Mucosa of stomach (tissue), 1 donor: Measurements from ENCODE around the gene LIMK1.
"Not testable (repeated sequence)": the region's sequence is repeated elsewhere in the genome, so short reads cannot be mapped to it uniquely, and the experiment has no call there.

Experiments used
- H3K27me3 ChIP-seq: one replicate; pipeline ENCODE4 v1.7.0; 2013; ENCODE audit warnings: mild to moderate bottlenecking, low read length; ENCODE audit not compliant: control insufficient read depth, insufficient read depth
- H3K36me3 ChIP-seq: one replicate; pipeline ENCODE4 v1.7.0; 2013; ENCODE audit warnings: low read length; ENCODE audit not compliant: control insufficient read depth, insufficient read depth
- H3K4me1 ChIP-seq: one replicate; pipeline ENCODE4 v1.7.0; 2013; ENCODE audit warnings: mild to moderate bottlenecking, low read length; ENCODE audit not compliant: control insufficient read depth, insufficient read depth
- H3K4me3 ChIP-seq: one replicate; pipeline ENCODE4 v1.7.0; 2013; ENCODE audit warnings: low read length
- H3K9ac ChIP-seq: one replicate; pipeline ENCODE4 v1.7.0; 2013; ENCODE audit warnings: mild to moderate bottlenecking, low read length, moderate library complexity
- H3K9me3 ChIP-seq: one replicate; pipeline ENCODE4 v1.7.0; 2013; ENCODE audit warnings: mild to moderate bottlenecking, low read length, moderate library complexity; ENCODE audit not compliant: control insufficient read depth
- donor health status: Pancreatic carcinoma.

Gene LIMK1

GRCh38 chr7:74123892-74124291, 40.3 kb downstream of the LIMK1 start:
- H3K9ac ChIP-seq, H3K36me3 ChIP-seq, H3K9me3 ChIP-seq, H3K4me3 ChIP-seq, H3K4me1 ChIP-seq, H3K27me3 ChIP-seq: not testable (repeated sequence)

GRCh38 chr7:74126220-74126880, 42.7 kb downstream of the LIMK1 start:
- no peaks in the 10 kb centered on the region for H3K36me3 ChIP-seq
- no peaks in the 10 kb centered on the region for H3K4me1 ChIP-seq
- no peaks in the 10 kb centered on the region for H3K27me3 ChIP-seq
- H3K9ac ChIP-seq: no peak overlapping the region
- H3K9me3 ChIP-seq: no peaks in the 10 kb centered on the region
- H3K4me3 ChIP-seq: no peak overlapping the region

DNA sequence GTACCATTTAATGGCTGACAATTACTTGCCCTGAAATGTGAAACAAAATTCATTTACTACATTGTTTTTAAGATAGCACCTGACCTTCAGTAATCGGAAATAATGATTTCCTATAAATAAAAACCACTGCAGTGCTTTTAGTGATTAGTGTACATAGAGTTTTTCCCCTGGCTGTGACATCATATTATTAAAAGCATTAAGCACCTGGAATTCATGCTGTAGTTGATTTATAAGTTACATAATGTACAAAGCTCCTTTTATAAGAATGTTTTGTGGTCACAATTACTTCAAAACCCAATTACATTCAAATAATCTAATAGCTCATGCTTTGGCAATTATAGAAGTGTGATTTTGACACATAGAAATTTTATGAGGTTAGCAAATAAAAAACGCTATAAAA, 46.3 kb downstream of the LIMK1 start:
- no peaks in the 10 kb centered on the region for H3K27me3 ChIP-seq
- no peak overlapping the region for H3K4me3 ChIP-seq
- H3K9me3 ChIP-seq: no peaks in the 10 kb centered on the region
- no peaks in the 10 kb centered on the region for H3K36me3 ChIP-seq
- H3K4me1 ChIP-seq: no peaks in the 10 kb centered on the region
- H3K9ac ChIP-seq: no peak overlapping the region

GRCh38 chr7:74130518-74130917, 46.9 kb downstream of the LIMK1 start:
- Histone ChIP-seq H3K9ac (no peak overlapping the region), H3K4me3 (no peak overlapping the region), H3K9me3 (no peaks in the 10 kb centered on the region), H3K4me1 (no peaks in the 10 kb centered on the region), H3K27me3 (no peaks in the 10 kb centered on the region), H3K36me3 (no peaks in the 10 kb centered on the region)

DNA sequence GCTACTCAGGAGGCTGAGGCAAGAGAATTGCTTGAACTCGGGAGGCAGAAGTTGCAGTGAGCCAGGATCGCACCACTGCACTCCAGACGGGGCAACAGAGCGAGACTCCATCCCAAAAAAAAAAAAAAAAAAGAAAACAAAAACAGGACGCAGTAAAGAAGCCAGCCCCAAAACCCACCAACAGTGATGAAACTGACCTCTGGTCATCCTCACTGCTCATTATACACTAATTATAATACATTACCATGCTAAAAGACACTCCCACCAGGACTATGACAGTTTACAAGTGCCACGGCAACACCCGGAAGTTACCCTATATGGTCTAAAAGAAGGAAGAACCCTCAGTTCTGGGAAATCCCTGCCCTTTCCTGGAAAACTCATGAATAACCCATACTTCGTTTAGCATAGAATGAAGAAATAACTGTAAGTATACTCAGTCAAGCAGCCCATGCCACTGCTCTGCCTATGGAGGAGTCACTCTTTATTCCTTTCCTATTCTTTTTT, 50.6 kb downstream of the LIMK1 start:
- Histone ChIP-seq H3K9me3 (no peaks in the 10 kb centered on the region), H3K9ac (no peak overlapping the region), H3K27me3 (no peaks in the 10 kb centered on the region), H3K36me3 (no peaks in the 10 kb centered on the region), H3K4me1 (no peaks in the 10 kb centered on the region), H3K4me3 (no peak overlapping the region)

- Histone ChIP-seq H3K4me3 (no peak overlapping the region), H3K27me3 (peaks cover 3% of the 10 kb centered on the region), H3K4me1 (peaks cover 4% of the 10 kb centered on the region), H3K9me3 (no peaks in the 10 kb centered on the region), H3K36me3 (no peaks in the 10 kb centered on the region), H3K9ac (no peak overlapping the region)
These were observed 54.8 kb downstream of the LIMK1 start for GRCh38 chr7:74138334-74138867.

DNA sequence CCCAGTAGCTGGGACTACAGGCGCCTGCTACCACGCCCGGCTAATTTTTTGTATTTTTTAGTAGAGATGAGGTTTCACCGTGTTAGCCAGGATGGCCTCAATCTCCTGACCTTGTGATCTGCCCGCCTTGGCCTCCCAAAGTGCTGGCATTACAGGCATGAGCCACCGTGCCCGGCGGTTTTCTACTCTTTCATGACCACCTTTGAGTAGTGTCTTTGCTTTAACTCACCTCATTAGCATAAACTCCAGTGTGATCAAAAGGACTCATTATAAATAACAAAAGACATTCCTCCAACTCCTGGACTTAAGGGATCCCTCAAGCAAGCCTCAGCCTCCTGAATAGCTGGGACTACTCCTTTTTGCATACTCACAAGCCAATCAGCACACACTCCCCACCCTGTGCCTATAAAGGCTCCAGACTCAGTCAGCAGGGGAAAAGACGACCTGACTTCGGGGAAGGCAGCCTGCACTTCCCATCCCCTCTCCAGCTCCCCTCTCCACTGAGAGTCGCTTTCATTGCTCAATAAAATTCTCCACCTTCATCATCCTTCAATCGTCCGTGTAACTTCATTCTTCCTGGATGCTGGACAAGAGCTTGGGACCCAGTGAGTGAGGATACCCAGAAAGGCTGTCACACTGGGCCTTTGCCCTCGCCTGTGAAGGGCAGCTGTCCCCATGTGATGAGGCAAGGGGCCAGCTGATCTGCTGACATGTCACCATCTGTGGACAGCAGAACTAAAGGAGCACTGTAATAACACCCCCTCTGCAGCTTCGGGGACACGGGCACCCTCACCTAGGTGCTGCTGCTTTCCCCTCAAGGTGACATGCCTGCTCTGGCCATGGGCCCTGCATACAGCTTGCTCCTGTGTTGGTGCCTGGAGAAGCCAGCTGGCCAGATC, 55.6 kb downstream of the LIMK1 start:
- H3K36me3 ChIP-seq: no peaks in the 10 kb centered on the region
- H3K9me3 ChIP-seq: no peaks in the 10 kb centered on the region
- H3K4me1 ChIP-seq: peaks cover 4% of the 10 kb centered on the region
- H3K9ac ChIP-seq: no peak overlapping the region
- peaks cover 3% of the 10 kb centered on the region for H3K27me3 ChIP-seq
- H3K4me3 ChIP-seq: no peak overlapping the region

DNA sequence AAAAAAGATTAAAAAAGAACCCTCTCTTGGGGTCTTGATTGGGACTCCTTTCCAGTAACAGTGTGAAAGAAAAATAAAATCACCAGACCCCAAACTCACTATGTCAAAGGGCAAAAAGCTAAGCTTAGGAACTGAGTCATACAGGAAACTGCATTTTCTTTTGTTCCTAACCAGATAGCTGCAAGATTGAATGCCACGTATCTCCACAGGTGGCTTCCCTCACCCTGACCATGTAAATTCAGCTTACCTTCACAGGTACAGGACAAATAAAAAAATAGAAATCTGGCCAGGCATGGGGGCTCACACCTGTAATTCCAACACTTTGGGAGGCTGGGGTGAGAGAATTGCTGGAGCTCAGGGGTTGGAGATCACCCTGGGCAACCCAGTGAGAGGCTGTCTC, 58.1 kb downstream of the LIMK1 start:
- Histone ChIP-seq H3K36me3 (no peaks in the 10 kb centered on the region), H3K9me3 (no peaks in the 10 kb centered on the region), H3K9ac (no peak overlapping the region), H3K4me3 (no peak overlapping the region), H3K4me1 (peaks cover 4% of the 10 kb centered on the region), H3K27me3 (peaks cover 3% of the 10 kb centered on the region)

GRCh38 chr7:74143383-74143782, 59.8 kb downstream of the LIMK1 start:
- Histone ChIP-seq H3K9me3 (no peaks in the 10 kb centered on the region), H3K4me1 (peaks cover 4% of the 10 kb centered on the region), H3K9ac (no peak overlapping the region), H3K27me3 (peaks cover 3% of the 10 kb centered on the region), H3K36me3 (no peaks in the 10 kb centered on the region), H3K4me3 (no peak overlapping the region)

- no peaks in the 10 kb centered on the region for H3K9me3 ChIP-seq
- no peaks in the 10 kb centered on the region for H3K27me3 ChIP-seq
- no peaks in the 10 kb centered on the region for H3K4me1 ChIP-seq
- H3K9ac ChIP-seq: no peak overlapping the region
- no peak overlapping the region for H3K4me3 ChIP-seq
- H3K36me3 ChIP-seq: no peaks in the 10 kb centered on the region
These were observed 64.9 kb downstream of the LIMK1 start for GRCh38 chr7:74148491-74148890.

- no peaks in the 10 kb centered on the region for H3K9me3 ChIP-seq
- H3K4me1 ChIP-seq: no peaks in the 10 kb centered on the region
- H3K4me3 ChIP-seq: no peak overlapping the region
- H3K9ac ChIP-seq: no peak overlapping the region
- no peaks in the 10 kb centered on the region for H3K27me3 ChIP-seq
- no peaks in the 10 kb centered on the region for H3K36me3 ChIP-seq
These were observed 65.5 kb downstream of the LIMK1 start for GRCh38 chr7:74149071-74149470.

DNA sequence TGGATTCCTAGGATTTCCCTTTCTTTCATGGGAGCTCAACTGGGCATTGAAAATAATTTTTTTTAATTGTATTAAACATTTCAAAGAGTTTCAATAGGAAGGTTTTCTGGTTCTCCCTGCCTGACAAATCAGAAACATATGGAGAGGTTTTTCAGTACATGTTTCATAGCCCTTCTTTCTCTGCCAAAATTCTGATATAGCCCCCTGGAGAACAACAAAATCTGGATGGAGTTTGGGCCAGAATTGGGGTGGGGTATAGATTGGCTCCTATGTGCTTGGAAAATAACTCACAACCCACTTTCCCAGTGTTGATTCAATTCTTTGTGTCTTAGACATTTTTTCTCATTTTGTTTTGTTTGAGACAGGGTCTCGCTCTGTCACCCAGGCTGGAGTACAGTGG, 66.0 kb downstream of the LIMK1 start:
- H3K4me3 ChIP-seq: no peak overlapping the region
- no peaks in the 10 kb centered on the region for H3K36me3 ChIP-seq
- no peaks in the 10 kb centered on the region for H3K27me3 ChIP-seq
- no peaks in the 10 kb centered on the region for H3K9me3 ChIP-seq
- H3K4me1 ChIP-seq: no peaks in the 10 kb centered on the region
- H3K9ac ChIP-seq: no peak overlapping the region
